NCI-H226 (cell line): ENCODE measurements around the gene DNM3.

Experiments
- DNase-seq: peaks from one replicate; pipeline ENCODE4 v3.0.0-alpha.2; 2015

The DNM3 gene

DNA sequence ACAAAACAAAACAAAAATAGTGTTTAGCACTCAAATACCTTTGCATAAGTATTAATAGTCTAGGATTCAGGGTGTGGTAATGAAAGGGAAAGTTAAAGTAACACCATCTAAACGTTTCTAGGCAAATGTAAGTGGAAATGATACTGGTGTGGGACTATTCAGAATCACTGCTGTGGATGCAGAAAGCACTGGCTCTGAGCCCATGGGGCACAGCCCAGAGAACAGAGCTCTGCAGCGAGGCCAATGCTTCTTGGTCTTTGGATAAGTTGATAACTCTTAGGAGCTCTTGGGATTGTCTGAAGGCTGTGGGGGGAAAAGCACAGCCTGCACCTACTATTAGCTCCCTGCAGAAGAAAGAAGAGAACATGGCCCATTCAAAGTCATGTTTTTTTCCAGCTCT is 21.4 kb upstream of the DNM3 start:
- no peak for DNase-seq

DNA sequence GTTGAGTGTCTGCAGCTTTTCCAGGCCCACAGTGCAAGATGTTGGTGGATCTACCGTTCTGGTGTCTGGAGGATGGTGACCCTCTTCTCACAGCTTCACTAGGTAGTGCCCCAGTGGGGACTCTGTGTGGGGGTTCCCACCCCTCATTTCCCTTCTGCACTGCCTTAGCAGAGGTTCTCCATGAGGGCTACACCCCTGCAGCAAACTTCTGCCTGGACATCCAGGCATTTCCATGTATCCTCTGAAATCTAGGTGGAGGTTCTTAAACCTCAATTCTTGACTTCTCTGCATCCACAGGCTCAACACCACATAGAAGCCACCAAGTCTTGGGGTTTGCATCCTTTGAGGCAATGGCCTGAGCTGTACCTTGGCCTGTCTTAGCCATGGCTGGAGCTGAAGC is 14.3 kb upstream of the DNM3 start:
- DNase-seq = no peak

DNA sequence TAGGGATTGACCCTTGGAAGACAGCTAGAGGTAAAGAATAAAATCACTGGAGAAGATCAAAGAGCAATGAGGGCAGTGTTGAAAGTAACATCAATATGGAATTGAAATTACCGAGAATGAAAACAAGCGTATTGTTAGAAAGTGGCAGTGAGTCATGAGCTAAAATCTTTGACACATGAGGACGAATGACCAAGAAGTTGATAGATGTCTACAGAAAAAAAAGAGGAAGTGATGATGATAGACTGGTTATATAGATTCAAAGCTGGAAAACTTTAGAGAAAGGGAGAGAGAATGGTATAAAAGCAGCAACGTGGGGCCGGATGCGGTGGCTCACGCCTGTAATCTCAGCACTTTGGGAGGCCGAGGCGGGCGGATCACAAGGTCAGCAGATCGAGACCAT is 12.5 kb upstream of the DNM3 start:
- no peak for DNase-seq

DNA sequence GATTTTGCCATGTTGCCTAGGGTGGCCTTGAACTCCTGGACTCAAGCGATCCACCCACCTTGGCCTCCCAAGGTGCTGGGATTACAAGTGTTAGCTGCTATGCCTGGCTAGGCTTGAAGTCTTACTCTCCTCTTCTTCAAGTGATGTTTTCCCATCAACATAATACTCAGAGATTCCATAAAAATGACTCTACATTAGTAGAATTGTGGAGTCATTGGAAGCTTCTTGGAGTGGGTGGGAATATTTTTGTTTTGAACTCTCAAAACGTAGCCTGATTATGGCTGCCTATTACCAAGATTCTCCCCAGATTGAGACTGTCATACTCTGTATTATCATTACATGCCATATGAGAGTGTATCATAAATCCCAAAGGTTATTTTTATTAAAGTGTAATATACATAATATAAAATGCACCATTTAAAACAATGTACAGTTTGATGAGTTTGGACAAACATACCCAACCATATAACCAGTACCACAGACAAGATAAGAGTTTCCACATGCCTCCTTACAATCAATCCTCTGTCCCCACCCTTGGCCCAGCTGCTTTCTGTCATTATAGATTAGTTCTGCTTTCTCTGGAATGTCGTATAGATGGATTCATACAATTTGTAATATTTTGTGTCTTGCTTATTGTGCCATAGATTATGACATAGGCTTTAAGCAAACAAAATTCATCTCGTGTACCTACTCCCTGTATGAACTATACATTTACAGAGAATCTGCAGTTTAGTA is 8.0 kb upstream of the DNM3 start:
- no peak for DNase-seq

DNA sequence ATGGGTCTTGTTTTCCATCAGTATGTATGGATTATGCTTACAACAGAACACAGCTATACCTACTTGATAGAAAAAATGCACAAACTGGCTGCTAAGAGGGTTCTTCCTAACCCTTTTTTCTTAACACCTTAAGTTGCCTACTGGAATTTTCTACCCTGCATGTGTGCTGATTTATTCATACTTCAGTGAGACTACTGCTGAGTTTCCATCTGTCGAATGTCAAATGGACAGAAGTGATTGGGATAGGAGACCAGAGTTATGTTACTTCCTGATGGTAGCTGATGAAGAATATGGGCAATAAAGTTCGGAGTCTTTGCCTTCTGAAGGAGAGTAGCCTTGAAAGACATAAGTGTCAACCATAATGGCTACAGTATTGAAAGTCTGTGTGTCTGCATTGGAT is 6.5 kb upstream of the DNM3 start:
- DNase-seq = no peak

DNA sequence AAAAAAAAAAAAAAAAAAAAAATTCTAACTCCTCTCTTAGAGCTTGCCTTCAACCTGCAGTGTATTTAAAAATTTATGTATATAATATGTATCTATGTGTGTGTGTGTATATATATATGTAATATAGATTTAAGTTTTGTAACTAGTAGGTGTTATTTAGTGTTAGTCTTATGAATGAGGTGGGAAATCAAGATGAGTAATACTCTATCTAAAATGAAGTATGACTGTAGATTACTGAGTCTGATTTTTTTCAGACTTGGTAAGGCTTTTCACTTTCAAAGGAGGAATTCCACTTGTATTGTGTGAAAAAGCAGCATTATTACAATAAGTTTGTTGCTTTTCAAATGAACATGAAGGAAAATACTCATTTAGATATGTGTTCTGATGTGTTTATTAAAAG is 5.4 kb upstream of the DNM3 start:
- no peak for DNase-seq

DNA sequence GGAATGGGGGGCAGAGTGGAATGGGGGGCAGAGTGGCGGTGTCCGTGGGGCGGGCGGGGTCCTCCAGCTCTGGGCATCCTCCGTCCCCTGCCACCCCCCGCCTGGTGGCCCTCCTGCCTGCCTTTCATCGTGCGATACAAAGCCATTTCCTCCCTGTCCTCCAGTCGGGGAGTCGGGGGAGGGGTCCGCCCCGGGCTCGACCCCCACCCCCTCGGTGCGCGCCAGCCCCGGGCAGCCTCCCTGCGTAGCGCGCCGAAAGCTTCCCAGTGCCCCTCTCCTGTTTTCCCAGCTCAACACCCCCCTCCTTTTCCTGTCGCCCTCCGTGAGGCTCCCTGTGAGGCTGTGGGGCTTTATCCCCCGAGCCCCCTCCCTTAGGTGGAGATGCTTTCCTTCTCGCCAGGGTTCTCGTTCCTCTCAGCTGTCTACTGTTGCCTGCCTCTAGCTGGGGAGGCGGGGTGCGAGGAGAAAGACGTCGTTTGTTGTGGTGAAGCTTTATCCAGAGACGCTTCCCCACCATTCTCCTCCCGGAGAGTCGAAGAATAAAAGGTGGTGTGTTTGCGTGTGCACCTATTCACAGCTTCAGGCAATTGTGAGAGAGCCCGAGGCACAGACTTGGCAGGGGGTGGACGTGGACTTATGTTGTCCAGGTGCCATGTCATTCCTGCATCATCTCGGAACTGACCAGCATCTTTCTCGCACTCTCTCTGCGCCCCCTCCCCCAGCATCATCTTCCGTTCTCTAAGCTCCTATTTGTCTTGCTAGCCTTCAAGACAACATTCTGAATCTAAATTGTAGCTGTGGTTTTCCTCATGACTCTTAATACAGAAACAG is 848 bp downstream of the DNM3 start:
- DNase-seq = no peak

DNA sequence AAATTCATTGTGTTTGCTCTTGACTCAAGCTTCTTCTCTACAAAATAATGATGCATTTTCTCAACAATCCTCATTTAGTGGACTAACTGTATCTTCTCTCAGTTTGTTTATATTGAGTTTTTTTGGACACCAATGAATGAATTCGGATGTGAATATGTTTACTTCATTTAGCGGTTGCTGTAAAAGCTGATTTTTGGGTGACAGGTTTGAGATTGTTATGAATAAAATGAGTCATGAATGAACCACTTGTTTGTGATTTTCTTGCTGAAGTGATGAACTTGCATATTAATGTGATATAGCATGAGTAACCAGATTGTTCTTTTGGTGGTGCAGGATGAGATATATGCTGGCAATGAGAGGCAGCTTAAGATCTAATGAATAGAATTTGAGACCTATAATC is 3.1 kb downstream of the DNM3 start:
- DNase-seq = no peak

DNA sequence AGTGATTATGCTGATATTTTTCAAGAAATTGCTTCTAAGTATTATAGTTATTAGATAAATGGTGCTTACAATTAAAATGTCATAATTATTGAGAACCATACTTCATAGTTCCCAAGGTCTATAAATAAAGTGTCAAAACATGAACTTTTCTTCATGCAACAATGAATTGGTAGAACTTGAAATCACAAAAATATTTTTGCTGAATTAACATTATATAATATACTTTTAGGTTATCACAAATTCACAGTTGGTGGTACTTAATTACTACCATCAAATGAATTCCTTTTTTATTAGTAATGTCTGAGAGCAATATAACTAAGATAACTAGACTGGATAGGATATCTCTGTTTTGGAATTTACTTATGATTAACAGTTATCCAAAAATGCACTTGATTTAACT is 4.7 kb downstream of the DNM3 start:
- no peak for DNase-seq

DNA sequence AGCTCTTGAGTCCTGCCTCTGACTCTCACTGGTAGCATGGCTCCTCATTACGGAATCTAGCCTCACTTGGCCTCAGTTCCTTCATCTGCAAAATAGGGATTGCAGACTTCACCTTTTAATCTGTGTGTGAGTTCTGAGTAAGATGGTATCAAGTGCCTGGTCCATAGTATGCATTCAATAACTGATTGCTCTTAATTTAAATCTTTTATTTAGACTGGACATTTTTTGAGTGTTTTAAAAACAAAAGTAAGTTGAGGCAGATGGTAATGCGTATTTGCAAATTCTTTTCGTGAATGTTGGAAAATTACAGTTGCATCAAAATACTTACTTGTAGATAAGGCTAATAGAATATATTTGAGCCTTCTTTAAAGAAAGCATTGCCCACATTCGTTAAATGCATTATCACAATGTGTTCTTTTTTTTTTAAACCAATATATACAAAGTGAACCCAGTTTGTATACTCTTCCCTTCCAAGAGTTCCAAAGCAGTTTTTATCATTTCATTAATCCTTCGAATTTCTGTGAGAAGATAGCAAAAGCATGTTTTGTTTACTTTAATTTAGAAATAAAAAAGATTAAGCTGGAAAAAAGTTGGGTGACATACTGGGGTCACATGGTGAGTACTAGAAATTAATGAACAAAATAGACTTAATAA is 8.1 kb downstream of the DNM3 start:
- no peak for DNase-seq

DNA sequence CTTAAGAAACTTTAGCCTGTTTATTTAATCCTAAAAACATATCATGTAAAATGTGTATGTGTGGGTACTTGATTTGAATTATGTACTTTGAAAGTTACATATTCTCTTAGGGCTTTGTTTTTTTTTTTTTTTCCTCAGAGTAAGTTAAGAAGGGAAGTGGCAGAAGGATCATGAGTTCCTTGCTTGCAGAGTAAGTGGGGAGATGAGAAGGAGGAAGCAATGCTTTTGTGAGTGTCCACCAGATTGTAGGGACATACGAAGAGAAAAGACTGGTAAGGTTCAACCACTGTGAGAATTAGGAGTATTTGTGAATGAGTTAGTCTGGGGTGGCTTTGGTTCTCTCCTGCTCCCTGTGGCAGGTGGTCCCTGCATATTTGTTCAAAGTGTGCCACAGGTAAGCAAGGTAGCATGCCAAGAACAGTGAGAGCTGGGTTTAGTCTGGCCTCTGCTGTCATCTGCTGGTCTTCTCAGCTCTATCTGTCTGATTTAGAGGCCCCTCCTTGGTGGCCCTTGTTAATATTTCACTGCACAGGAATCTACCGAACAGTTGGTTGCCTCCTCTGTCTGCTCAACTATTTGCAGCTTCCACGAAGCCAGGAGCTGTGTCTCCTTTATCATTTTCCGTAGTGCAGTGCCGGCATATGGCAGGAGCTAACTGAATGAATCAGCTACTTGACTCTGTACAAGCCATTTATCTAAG is 9.5 kb downstream of the DNM3 start:
- no peak for DNase-seq

DNA sequence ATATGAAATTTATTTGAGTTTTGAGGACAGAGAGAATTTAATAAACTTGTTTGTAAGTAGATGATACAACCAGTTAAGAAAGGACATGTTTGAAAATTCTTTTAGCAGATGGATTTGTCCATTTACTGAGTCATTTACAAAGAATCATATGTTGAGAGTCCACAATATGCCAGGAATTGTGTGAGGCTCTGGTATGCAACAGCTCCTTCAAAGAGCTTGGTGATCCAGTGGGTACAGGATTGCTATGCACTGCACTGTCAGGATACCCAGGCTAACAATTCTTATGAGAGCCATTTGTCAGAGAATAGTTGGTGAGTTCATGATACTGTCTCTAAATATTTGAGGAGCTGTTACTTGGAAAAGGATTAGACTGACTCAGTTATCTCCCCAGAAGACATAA is 11.0 kb downstream of the DNM3 start:
- DNase-seq = peak; percentile 34

DNA sequence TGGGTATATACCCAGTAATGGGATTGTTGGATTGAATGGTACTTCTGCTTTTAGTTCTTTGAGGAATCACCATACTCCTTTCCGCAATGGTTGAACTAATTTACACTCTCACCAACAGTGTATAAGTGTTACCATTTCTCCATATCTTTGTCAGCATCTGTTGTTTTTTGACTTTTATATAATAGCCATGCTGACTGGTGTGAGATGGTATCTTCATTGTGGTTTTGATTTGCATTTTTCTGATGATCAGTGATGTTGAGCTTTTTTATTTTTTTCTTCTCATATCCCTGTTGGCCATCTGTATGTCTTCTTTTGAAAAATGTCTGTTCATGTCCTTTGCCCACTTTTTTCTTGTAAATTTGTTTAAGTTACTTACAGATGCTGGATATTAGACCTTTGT is 14.1 kb downstream of the DNM3 start:
- no peak for DNase-seq

DNA sequence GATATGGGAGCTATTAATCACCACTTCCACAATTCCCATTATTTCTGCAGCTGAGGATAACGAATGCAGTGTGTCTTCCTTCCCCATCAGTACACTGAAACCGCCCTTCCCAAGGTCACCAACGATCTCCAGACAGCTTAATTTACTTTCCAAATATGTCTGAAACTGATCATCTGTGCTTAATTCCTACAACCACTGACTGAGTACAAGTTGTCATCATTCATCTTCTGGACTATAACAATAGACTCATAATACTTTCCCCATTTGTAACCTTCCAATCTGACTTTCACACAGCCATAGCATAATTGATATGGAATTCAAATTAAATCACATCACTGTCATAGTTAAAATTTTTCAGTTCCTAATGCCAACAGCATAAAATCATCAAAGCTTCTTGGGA is 17.4 kb downstream of the DNM3 start:
- DNase-seq = no peak

DNA sequence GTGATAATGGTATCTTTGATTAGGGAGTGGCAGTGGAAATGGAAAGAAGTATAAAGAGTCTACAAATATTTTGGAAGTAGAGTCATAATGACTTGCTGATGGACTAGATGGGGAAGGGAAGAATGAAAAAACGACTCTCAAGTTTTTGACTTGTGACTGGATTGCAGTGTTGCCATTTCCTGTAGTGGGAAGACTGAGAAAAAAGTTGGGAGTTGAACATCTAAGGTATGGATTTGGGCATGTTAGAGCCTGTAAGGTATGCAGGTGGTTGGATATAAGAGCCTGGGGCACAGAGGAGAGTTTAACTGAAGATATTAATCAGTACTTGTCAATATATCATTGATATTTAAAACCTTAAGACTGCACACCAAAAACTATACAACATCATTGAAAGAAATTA is 19.4 kb downstream of the DNM3 start:
- no peak for DNase-seq

DNA sequence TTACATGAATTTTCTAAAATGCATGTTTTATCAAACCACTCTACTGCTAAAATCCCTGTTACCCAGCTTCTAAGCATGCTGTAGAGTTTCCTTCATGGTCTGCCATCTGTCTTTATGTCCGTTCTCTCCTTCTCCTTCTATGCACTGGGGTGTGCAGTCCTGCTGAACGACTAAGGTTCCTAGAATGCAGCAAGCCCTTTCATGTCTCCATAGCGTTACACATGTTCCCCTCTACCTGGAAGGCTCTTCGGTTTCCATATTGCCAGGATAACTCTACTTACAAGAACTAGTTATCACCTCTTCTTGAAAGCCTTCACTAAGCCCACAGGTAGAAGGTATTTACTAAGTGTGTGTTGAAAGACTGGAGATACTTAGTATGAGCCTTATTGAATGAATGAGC is 22.2 kb downstream of the DNM3 start:
- DNase-seq = no peak

DNA sequence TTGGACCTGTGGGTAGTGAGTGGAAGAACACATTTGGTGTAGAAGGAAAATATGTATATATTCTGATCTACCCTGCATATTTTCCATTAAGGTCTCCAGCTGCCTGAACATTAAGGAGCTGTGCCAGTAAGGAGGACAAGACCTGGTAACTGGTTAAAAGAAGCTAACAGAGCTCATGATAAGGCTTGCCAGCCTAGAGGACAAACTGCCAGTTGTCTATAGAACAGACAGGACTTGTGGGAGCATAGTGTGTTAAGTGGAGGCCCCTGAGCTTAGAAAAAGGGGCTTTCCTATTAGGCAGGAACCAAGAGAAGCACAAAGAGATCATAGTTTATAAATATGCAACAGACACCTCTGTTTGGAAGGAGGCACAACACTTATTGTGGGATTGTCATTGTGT is 23.0 kb downstream of the DNM3 start:
- DNase-seq = no peak

DNA sequence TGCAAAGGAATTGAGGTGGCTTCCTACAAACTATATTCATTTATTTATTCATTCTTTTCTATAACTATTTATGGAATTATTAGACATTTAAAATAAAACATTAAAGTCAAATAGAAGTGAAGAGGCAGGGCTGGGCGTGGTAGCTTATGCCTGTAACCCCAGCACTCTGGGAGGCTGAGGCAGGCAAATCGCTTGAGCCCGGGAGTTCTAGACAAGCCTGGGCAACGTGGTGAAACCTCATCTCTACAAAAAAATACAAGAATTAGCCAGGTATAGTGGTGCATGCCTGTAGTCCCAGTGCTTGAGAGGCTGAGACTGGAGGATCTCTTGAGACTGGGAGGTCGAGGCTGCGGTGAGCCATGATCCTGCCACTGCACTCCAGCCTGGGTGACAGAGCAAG is 23.8 kb downstream of the DNM3 start:
- DNase-seq = no peak

DNA sequence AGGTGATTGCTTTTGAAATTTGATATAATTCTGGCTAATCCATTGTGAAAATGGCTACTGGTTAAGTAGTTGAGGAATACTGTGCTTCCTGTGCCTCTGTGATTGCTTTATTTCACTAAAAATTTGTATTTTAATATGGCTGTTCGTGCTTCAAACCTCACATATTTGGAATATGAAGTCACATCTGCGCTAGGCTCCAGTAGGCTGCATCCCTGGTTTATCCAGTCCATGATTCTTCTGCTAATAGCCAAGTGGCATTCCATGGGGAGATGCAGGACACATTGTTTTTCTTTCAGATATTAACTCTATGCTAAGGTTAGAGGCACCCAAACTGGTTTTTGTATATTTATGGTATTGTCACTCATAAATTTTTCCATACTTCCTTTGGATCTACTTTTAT is 25.9 kb downstream of the DNM3 start:
- DNase-seq = no peak

DNA sequence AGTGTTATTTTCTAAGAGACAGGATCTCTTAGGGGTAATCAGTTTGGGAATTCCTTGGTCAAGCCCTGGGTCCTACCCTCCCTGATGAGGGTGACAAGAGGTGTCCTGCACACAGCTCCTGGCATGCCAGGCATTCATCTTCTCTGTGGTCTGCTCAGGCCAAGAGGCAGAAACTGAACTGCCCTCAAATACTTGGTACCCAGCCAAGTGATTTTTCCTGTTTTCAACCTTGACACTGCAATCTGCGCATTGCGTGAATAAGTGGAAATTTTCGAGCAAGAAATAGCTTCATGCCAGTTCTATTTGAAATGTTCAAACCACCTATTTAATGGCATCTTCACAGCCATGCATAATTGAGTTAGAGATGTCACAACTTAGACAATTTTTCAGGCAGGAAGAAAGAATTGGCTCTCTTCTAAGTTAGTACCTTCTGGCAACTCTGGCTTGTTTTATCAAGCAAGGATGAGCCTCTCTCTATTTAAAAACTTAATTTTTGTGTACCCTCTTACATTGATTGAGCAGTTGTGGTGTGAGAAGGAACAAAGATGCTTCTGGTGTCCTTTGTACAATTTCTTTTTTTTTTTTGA is 27.0 kb downstream of the DNM3 start:
- peak; percentile 84 for DNase-seq

DNA sequence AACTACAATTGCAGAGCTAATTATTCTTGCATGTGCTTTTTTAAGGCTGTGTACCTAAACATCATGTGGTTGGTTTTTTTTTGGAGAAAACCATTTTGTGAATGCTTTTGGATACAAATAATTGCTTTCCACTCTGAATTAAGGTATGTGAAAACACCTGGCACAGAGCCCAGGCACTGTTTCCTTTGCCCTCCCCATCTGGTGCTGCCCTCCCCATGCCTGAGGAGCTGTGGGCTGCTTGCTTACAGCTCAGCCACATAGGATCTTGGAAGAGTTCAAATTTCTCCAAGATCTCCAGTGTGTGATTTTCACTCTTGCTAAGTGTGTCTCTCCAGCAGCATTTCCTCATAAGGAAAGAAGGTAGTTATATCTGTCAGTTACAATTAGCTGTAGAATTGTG is 27.8 kb downstream of the DNM3 start:
- DNase-seq = peak; percentile 53

DNA sequence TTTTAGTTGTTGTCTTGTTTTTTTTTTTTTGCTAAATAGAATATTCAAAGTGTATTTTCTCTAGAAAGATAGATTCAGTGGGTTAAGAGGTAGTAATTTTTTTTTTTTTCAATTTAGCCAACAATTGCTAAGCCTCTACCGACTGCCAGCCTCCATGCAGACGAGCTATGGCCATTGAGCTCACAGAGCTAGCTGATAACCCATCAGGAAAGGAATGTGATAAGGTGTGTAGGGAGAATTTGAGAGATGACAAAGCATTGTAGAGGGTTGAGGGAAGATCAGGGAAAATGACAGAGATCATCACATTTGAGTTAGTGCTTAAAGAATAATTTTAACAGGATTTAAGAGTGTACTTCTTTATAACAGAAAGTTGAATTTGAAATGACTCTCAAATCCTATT is 30.6 kb downstream of the DNM3 start:
- DNase-seq = no peak

DNA sequence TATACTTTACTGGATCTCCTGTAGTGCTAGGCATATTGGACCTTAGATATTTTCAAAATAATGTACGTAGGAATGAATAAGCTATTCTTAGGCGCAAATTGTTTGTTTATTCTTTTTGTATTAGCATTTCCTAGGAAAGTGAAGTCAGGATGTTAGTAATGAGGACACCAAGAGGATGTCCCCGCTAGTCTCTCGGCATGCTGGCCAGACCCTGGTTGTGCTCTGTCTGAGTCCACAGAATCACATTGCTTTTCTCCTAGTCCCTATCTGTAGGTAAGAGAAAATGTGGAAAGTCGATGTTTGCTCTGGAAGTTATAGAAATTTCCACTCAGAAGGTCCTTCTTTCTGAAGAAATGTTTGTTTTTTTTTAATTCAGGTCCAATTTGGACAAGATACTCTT is 31.1 kb downstream of the DNM3 start:
- DNase-seq = no peak
